Measurements from ENCODE around the gene SMARCB1.

GRCh38 chr22:23762842-23763578, 23.8 kb upstream of the SMARCB1 start, which contains the start of gene C22orf15:
- TF ChIP-seq POLR2A (IDR thresholded peaks at IDR 0.05; ENCODE audit: low read depth) (no peak), CTCF (IDR thresholded peaks at IDR 0.05) (no peak), POLR2AphosphoS5 (IDR thresholded peaks at IDR 0.05) (no peak)
